HG03097 (cell line): ENCODE measurements around the gene GAB3.

Experiments used
- ATAC-seq: cut with Tn5 transposase; IDR thresholded peaks from one replicate; pipeline ENCODE4 v1.9.1; 2021; ENCODE audit not compliant: unreplicated experiment, low FRiP score

GAB3 gene

GRCh38 chrX:154751669-154752271 lies 893 bp upstream of the GAB3 start:
- ATAC-seq, result no peak

GRCh38 chrX:154751203-154751668 lies 359 bp upstream of the GAB3 start:
- ATAC-seq, result no peak

DNA sequence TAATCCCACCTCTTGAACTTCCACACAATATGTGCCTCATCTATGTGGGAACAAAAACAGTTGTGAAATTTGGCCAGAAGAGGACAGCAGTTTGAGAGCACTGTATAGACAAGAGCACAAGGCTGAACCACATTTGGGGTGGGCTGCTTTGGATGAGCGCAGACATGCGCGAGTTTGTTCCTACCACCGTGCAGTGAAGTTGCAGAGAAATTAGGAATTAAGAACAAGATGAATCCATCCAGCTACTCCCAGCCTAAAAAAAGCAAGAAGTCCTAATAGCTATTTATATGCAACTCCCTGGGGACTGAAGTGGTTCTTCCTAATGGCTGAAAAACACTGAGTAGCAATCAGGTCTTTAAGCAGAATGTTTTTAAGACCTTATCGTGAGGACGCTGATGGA lies 1.0 kb downstream of the GAB3 start:
- ATAC-seq, result no peak

- no peak for ATAC-seq
These were observed 2.1 kb downstream of the GAB3 start for GRCh38 chrX:154748712-154749339.

GRCh38 chrX:154742613-154743012 lies 8.3 kb downstream of the GAB3 start:
- no peak for ATAC-seq

GRCh38 chrX:154739952-154740465 lies 10.9 kb downstream of the GAB3 start:
- no peak for ATAC-seq

- ATAC-seq, result no peak
These were observed 12.7 kb downstream of the GAB3 start for GRCh38 chrX:154738011-154738738.

DNA sequence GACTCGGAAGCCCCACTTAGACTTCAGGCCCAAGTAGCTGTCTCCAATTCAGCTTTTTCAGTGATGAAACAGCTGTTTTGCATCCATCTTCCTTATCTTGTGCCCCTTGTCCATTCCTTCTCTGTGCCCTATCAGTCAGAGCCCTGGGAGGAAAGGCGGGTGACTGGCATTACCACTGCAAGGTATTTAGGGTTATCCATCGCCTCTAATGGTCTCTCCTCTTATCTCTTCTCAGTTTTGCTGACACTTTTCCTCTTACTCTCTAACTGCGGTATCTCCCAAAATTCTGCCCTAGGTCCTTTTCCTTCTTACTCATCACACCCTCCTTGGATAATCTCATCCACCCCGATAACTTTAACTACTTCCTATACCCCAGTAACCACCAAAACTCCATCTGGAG lies 13.7 kb downstream of the GAB3 start:
- no peak for ATAC-seq

- ATAC-seq, result no peak
These were observed 15.0 kb downstream of the GAB3 start for GRCh38 chrX:154735695-154736393.

DNA sequence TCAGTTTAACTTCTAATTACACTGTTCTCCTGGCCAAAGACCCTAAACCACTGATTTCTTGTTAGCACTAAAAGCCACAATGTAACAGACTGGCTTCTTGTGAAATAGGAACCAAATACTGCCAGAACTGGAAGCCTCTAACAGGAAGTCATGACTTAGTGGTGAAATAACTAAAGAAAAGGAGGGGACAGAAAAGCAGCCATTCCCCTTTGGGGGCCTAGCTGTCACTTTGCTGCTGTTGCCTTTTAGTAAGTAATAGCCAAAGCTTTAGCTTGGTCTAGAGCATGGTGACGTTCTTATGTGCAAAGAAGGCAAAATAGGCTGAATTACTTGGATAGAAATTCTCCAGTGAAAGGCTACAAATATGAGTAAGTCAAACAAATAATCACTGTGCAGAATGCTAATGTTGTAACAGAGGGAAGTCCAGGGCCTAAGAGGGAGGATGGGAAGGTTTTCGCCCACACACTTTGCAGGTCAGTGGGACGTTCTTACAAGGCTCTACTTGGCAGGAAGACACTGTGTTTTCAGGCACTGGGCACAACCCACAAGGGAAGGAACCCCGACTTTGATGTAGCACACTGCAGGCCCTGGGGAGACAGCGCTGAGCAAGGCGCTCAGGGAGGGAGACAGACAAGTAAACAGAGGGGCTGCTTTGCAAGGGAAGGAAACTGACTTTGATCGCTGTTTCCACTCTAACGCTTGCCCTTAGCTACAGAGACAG lies 16.7 kb downstream of the GAB3 start:
- no peak for ATAC-seq

GRCh38 chrX:154733066-154733425 lies 17.8 kb downstream of the GAB3 start:
- ATAC-seq, result no peak

DNA sequence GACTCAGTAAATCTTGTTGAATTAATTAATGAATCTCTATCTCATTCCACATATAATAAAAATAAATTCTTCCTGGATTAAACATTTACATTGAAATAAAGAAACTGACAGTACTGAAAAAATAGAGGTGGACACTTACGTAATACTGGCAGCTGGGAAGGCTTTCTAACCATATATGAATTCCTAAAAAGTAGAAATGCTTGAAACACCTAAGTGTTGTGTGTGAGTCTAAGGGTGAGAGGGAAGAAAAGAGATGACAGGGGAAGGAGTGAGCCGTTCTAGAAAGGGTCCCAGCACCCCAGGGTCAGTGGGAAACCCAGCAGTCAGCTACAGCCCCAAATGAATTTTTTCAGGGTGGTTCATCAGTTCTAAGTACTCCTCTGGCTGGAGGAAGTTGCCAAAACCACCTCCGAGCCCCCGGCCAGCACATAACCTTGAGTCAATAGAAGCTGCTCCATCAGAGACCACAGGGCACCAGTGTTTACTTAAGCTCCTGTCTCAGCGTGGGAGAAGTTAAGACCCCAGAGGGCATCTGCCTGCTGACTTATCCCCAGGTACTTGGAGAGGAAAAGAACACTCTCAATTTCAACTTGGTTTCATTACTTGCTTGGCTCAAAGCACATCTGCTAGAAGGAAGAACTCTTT lies 18.3 kb downstream of the GAB3 start:
- no peak for ATAC-seq

DNA sequence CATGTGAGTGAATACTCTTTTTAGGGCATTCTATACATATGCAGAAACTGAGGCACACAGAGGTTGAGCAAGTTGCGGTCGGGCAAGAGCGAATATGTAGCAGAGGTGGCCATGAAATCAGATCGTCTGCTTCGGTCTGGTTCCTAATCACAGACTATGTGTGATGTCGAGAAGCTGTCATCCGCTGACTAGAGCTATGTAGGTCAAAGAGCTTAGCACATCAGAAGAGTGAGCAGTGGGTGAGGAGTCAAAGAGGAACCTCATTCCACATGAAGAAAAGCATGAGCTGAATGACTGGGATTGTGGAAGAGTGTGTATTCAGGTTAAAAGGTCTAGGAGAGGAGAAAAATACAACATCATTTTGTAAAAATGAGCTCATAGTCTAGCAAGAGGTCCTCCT lies 19.0 kb downstream of the GAB3 start:
- no peak for ATAC-seq

- ATAC-seq, result no peak
These were observed 19.7 kb downstream of the GAB3 start for GRCh38 chrX:154731184-154731583.

GRCh38 chrX:154730253-154730891 lies 20.5 kb downstream of the GAB3 start:
- no peak for ATAC-seq

GRCh38 chrX:154729439-154729838 lies 21.4 kb downstream of the GAB3 start:
- ATAC-seq, result no peak

DNA sequence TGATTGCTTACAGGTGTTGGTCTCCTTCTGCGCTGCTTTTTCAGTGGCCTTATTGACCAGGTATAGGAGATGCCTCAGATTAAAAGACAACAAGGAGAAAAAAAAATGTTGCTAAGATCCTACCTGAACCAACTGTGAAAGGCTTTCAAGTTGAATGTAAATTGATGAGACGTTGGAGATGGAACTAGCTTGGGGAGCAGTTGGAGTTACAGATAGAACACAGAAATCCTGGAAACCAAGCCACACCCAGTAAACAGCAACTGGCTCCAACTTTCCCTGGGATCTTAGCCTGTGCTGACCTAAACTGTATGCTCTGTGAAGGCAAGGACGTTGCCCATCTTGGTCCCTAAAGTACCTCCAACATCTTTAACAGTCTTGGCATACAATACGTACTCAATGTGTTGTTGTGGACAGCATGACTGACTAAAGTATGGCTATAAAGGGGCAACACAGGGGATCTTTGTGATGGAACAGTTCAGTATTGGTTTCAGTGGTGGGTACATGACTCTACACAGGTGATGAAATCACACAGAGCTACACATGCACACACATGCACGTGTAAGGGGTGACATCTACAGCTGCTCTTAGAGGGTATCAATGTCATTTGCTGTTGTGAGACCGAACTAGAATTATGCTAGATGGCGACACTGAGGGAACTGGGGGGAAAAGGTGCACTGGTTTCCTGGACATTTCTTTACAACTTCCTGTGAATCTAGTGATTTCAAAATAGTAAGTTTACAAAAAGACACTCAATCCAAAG lies 22.3 kb downstream of the GAB3 start:
- ATAC-seq, result no peak

DNA sequence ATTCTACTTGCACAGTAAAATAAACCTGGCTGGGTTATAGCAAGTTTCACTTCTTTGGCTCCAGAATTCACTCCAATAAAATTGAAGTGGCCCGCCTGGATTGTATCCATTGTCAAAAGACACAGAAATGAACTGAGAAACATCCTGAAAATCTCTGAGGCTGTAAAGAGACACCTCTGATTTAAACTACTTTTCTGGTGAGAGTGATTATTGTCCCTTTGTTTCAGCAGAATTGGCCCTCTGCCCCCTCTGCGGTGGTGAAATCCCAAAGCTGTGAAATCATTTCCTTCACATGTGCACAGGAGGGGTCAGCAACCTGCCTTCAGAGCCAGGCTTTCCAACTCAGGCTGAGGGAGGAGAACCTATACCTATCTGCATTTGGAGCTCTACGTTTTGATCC lies 23.0 kb downstream of the GAB3 start:
- no peak for ATAC-seq

DNA sequence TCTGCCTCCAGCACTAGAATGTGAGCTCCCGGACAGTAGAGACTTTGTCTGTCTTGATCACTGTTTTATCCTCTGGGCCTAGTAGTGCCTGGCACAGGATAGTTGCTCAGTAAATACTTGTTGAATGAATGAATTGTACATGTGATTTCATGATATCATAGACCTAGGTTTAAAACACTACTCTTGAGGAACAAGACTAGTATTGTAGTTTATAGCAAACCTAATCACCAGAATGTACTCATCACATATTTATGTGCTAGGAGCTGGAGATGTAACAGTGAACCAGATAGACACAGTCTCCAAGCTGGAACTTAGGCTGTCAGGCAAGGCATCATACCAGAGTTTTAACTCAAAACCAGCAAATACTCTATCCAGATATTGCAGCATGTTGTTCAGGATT lies 23.5 kb downstream of the GAB3 start:
- ATAC-seq, result no peak
